Glutamatergic neuron (in vitro differentiated cells): Measurements from ENCODE around the gene RETREG1. TPM values are rescaled to one million over a fixed set of nuclear protein-coding genes. Genes with fewer than 3 reads are reported as not detected.

Source experiments
- DNase-seq: peaks from one replicate; pipeline ENCODE4 v3.0.0; 2022
- H3K27ac Mint-ChIP-seq: one replicate; pipeline ENCODE4 v1.8.0; 2020; ENCODE audit warnings: mild to moderate bottlenecking, mixed read lengths, inconsistent platforms; ENCODE audit not compliant: unreplicated experiment
- H3K27me3 Mint-ChIP-seq: one replicate; pipeline ENCODE4 v1.8.0; 2020; ENCODE audit warnings: mild to moderate bottlenecking, moderate library complexity, mixed read lengths, inconsistent platforms; ENCODE audit not compliant: unreplicated experiment
- H3K36me3 Mint-ChIP-seq: one replicate; pipeline ENCODE4 v1.8.0; 2020; ENCODE audit warnings: mild to moderate bottlenecking, mixed read lengths, inconsistent platforms; ENCODE audit not compliant: unreplicated experiment
- H3K4me1 Mint-ChIP-seq: one replicate; pipeline ENCODE4 v1.8.0; 2020; ENCODE audit warnings: mild to moderate bottlenecking, low read depth, mixed read lengths, inconsistent platforms; ENCODE audit not compliant: unreplicated experiment
- H3K4me3 Mint-ChIP-seq: one replicate; pipeline ENCODE4 v1.8.0; 2020; ENCODE audit warnings: mild to moderate bottlenecking, mixed read lengths, inconsistent platforms; ENCODE audit not compliant: unreplicated experiment
- H3K9me3 Mint-ChIP-seq: one replicate; pipeline ENCODE4 v1.8.0; 2020; ENCODE audit warnings: mild to moderate bottlenecking, moderate library complexity, mixed read lengths, inconsistent platforms; ENCODE audit not compliant: unreplicated experiment
- CTCF ChIP-seq: fragments of 200-600 bp; sonication (generic); IDR thresholded peaks from one replicate; pipeline ENCODE4 v1.5.0; 2021; ENCODE audit not compliant: partially characterized antibody, unreplicated experiment
- total RNA-seq: library from RNA; stranded (reverse); fragmentation: NEBNext Ultra II Directional; extraction: Animal tissue kit (Norgen Biotek cat#: 25700); gene quantifications from one replicate; pipeline ENCODE4 v1.2.1, GENCODE V29; 2021; ENCODE audit not compliant: unreplicated experiment

Gene RETREG1
- total RNA-seq, 1 donor from 2014 or later: 6.3 TPM

GRCh38 chr5:16663840-16664239, 47.0 kb upstream of the RETREG1 start:
- H3K27ac Mint-ChIP-seq: peak overlapping the region; percentile 75
- peaks cover 15% of the 10 kb centered on the region for H3K4me1 Mint-ChIP-seq
- TF ChIP-seq CTCF: no peak
- no peak for DNase-seq
- H3K9me3 Mint-ChIP-seq: peaks cover 2% of the 10 kb centered on the region
- H3K4me3 Mint-ChIP-seq: no peak overlapping the region
- peaks cover 2% of the 10 kb centered on the region for H3K27me3 Mint-ChIP-seq
- H3K36me3 Mint-ChIP-seq: no peaks in the 10 kb centered on the region

- H3K27ac Mint-ChIP-seq: no peak overlapping the region
- peaks cover 10% of the 10 kb centered on the region for H3K4me1 Mint-ChIP-seq
- DNase-seq: no peak
- TF ChIP-seq CTCF: no peak
- no peak overlapping the region for H3K4me3 Mint-ChIP-seq
- H3K36me3 Mint-ChIP-seq: no peaks in the 10 kb centered on the region
- H3K27me3 Mint-ChIP-seq: peaks cover 2% of the 10 kb centered on the region
- H3K9me3 Mint-ChIP-seq: peaks cover 2% of the 10 kb centered on the region
These were observed 44.9 kb upstream of the RETREG1 start for GRCh38 chr5:16661713-16662112.

- Mint-ChIP-seq H3K9me3 (no peaks in the 10 kb centered on the region), H3K4me1 (peaks cover 7% of the 10 kb centered on the region), H3K27ac (no peak overlapping the region), H3K27me3 (peaks cover 2% of the 10 kb centered on the region), H3K4me3 (no peak overlapping the region), H3K36me3 (no peaks in the 10 kb centered on the region)
- DNase-seq: no peak
- no peak for TF ChIP-seq CTCF
These were observed 44.2 kb upstream of the RETREG1 start for GRCh38 chr5:16660982-16661381.

DNA sequence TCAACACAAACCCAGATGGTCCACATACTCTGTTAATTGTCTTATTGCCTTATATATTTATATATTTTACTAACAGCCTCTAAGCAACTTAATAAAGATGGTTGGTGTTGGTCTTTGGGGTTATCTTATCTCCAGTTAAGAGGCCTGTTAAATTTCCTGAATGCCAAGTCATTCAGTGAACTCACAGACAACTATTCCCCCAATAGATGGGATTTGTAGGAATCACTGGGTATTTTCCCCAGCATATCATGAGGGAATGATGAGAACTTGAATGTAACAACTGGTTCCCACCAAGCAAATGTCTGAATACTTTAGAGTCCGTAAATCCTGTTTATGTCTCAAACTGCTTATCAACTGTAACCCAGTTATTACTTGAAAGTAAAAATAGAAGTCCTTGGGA, 42.7 kb upstream of the RETREG1 start:
- Mint-ChIP-seq H3K36me3 (no peaks in the 10 kb centered on the region), H3K9me3 (no peaks in the 10 kb centered on the region), H3K27me3 (peaks cover 2% of the 10 kb centered on the region), H3K4me3 (no peak overlapping the region), H3K4me1 (peaks cover 7% of the 10 kb centered on the region), H3K27ac (no peak overlapping the region)
- TF ChIP-seq CTCF: no peak
- no peak for DNase-seq

GRCh38 chr5:16656561-16657191, 39.9 kb upstream of the RETREG1 start:
- Mint-ChIP-seq H3K4me1 (no peaks in the 10 kb centered on the region), H3K27ac (no peak overlapping the region), H3K27me3 (peaks cover 2% of the 10 kb centered on the region), H3K9me3 (no peaks in the 10 kb centered on the region), H3K4me3 (no peak overlapping the region), H3K36me3 (no peaks in the 10 kb centered on the region)
- DNase-seq: no peak
- TF ChIP-seq CTCF: no peak
